NCI-H82 (cell line): ENCODE measurements around the gene FGFR3.

Experiments
- DNase-seq: peaks from one replicate; lab custom pipeline; 2025; lab: John Stamatoyannopoulos, UW

Gene FGFR3

GRCh38 chr4:1788254-1788973, 4.7 kb upstream of the FGFR3 start:
- no peak for DNase-seq

GRCh38 chr4:1789552-1789951, 3.5 kb upstream of the FGFR3 start:
- no peak for DNase-seq

GRCh38 chr4:1790005-1790404, 3.1 kb upstream of the FGFR3 start:
- no peak for DNase-seq

- peak; percentile 9 for DNase-seq
Measured at GRCh38 chr4:1792158-1792831, 798 bp upstream of the FGFR3 start.

- DNase-seq, result peak; percentile 47
Measured at GRCh38 chr4:1793496-1793840, 375 bp downstream of the FGFR3 start.

- DNase-seq, result peak; percentile 24
Measured at GRCh38 chr4:1793940-1794808, 1.1 kb downstream of the FGFR3 start.

GRCh38 chr4:1794809-1795298, 1.8 kb downstream of the FGFR3 start:
- DNase-seq, result peak; percentile 26

- DNase-seq, result no peak
Measured at GRCh38 chr4:1795299-1796195, 2.5 kb downstream of the FGFR3 start.

- DNase-seq, result no peak
Measured at GRCh38 chr4:1796486-1797204, 3.6 kb downstream of the FGFR3 start.

- no peak for DNase-seq
Measured at GRCh38 chr4:1797298-1797860, 4.3 kb downstream of the FGFR3 start.

GRCh38 chr4:1797861-1798579, 4.9 kb downstream of the FGFR3 start:
- no peak for DNase-seq

- DNase-seq, result no peak
Measured at GRCh38 chr4:1798580-1799386, 5.7 kb downstream of the FGFR3 start.

- no peak for DNase-seq
Measured at GRCh38 chr4:1799387-1800375, 6.6 kb downstream of the FGFR3 start.

GRCh38 chr4:1800805-1801204, 7.7 kb downstream of the FGFR3 start:
- DNase-seq, result no peak

- DNase-seq, result no peak
Measured at GRCh38 chr4:1801286-1801958, 8.3 kb downstream of the FGFR3 start.

- DNase-seq, result peak; percentile 63
Measured at GRCh38 chr4:1802151-1802715, 9.1 kb downstream of the FGFR3 start.
